A549 treated with RU486 at 1 μM for 4 hours (cell line): ENCODE results near the gene FCER1G. TPM values are rescaled to one million over a fixed set of nuclear protein-coding genes. Genes with fewer than 3 reads are reported as not detected.

Experiments used
- total RNA-seq: library from RNA; stranded (reverse); fragments of 200-300 nt; extraction: Qiagen RNA extraction; gene quantifications from 5 replicates; pipeline ENCODE4 v1.2.3, GENCODE V29; 2022; ENCODE audit warnings: low read depth

Gene FCER1G
- 0.51 TPM in 1 of 5 replicates, not detected in the others for total RNA-seq

DNA sequence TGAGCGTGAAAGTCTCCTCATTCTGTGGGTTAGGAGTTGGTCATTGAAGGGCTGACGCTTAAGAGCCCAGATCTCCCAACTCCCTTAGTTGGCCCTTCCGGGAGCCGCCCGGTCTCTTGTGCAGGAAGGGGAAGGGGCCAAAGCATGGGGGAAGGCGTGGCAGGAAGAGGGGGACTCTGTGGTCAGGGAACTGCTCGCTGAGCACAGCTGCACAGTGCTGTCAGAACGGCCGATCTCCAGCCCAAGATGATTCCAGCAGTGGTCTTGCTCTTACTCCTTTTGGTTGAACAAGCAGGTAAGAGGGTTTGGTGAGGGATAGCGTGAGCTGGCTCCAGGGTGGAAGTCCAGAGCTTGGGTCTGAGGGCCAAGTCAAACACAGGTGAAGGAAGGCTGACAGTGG lies at the start of gene FCER1G:
Gene FCER1G, plus strand, starts transcription at position 220 of the 400 bp plus-strand sequence. Its CDS starts 27 bp downstream, at position 247.

GRCh38 chr1:161165742-161166668 lies 49.1 kb upstream of the FCER1G start, which contains the start of gene PPOX:
Gene PPOX, plus strand, starts transcription at chr1:161166426. Its CDS starts 422 bp downstream, at chr1:161166848.

GRCh38 chr1:161177112-161177935 lies 37.8 kb upstream of the FCER1G start, which contains the start of gene B4GALT3:
Gene B4GALT3, minus strand, starts transcription at chr1:161177507. Its CDS starts 1,447 bp downstream, at chr1:161176060.

DNA sequence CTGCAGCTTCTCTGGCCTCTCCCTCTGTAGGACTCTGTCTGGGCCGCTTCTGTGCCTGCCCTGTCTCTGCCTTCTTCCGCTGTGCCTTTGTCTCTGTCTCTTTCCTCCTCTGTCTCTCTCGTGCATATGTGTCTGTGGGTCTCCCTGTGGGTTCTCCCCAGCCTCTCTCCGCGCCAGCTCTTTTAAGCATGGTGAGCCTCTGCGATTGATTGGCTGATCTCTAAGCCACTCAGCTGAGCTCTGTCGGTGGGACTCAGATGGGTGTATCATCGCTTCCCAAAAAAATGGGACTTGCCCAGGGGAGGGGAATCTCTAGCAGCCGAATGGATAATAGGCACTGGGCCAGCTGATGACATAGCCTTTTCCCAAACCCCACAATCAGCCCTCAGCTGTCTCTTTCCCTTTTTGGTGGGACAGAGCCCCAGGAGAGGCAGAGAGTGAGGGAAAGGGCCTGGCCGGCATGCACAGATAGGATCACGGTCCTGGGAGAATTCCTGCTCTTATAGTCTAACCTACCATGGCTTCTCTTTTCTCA lies 16.1 kb upstream of the FCER1G start, which contains the start of gene ADAMTS4:
Gene ADAMTS4, minus strand, starts transcription at position 158 of the 535 bp plus-strand sequence. CDS start 427 bp downstream, outside the sequence.

GRCh38 chr1:161201836-161202712 lies 13.0 kb upstream of the FCER1G start, which contains the start of gene NDUFS2:
Gene NDUFS2, plus strand, starts transcription at chr1:161202367. Its CDS starts 19 bp downstream, at chr1:161202386.

DNA sequence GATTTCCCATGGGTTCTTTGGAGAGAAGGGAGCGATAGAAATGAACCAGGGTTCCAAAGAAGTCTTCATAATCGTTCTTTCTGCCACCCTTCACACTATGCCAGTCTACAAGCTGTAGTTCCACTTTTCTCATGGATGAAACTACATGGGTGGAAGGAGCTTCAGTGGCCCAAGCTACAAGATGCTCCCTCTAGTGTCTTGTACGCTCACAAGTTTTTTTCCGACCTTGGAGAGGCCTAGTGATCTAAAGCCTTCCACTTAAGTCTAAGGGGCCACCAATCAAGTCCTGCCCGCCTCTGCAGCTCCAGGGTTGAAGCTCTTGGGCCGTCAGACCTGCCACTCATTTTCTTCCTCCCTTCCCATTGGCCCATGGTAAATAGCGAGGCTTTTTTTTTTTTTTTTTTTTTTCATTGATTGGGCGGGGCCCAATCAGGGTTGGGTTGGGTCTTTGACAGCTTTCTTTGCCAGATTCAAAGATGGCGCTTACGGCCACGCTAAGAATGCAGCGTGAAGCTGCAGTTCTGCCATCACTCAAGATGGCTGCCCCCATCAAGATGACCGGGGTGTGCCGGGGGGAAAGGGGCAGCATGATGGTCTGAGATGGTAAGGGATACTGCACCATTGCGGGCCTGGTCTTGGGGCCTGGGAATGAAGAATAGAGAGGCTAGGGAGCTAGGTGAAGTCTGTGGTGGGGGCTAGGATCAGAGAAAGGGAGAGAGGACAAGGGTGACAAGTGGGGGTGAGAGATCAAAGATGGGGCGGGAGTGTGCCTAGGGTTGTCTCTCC lies 10.6 kb downstream of the FCER1G start, which contains the start of gene TOMM40L:
Gene TOMM40L, plus strand, starts transcription at position 527 of the 786 bp plus-strand sequence. CDS start 430 bp downstream, outside the sequence.

DNA sequence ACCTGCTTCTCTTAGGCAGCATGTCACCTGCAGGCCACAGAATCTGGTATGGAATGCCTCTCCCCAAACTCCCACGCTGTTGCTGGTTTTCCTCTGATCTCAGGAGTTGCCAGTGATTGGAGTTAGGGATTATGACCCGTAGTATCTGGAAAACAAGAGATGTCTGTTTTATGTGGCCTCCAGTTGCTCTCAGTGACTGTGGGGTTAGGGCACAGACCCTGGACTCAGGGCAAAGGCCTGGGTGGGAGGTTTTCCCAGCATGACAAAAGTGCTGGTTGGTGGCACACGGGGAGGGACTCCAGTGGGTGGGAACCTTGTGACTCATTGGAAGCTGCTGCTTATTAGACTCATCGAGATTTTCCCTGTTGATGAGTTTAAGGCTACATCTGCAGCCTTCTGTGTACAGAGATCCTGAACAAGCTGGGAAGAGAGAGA lies 23.0 kb downstream of the FCER1G start, which contains the start of gene NR1I3:
Gene NR1I3, minus strand, starts transcription at position 165 of the 435 bp plus-strand sequence. CDS start 1,638 bp downstream, outside the sequence.

GRCh38 chr1:161258439-161259344 lies 43.6 kb downstream of the FCER1G start, which contains the start of gene PCP4L1:
Gene PCP4L1, plus strand, starts transcription at chr1:161258745. Its CDS starts 230 bp downstream, at chr1:161258975.

Other genes with a start within 250 kb of the FCER1G start
- gene F11R, start 194.1 kb upstream of the FCER1G start, total RNA-seq, result 39.5 to 67.9 TPM (median 59.7 TPM) in 5 replicates
- 0.34 to 0.41 TPM in 2 of 5 replicates, not detected in the others for gene TSTD1, start 176.3 kb upstream of the FCER1G start, total RNA-seq
- gene USF1, start 169.3 kb upstream of the FCER1G start, total RNA-seq, result 48.4 to 53.4 TPM (median 50.6 TPM) in 5 replicates
- 0.07 to 0.14 TPM (median 0.11 TPM) in 5 replicates for gene ARHGAP30, start 145.4 kb upstream of the FCER1G start, total RNA-seq
- gene NECTIN4, start 125.7 kb upstream of the FCER1G start, total RNA-seq, result 1.5 to 2.2 TPM (median 1.9 TPM) in 5 replicates
- 1.2 to 2.4 TPM (median 1.6 TPM) in 5 replicates for gene KLHDC9, start 116.9 kb upstream of the FCER1G start, total RNA-seq
- gene PFDN2, start 97.3 kb upstream of the FCER1G start, total RNA-seq, result 118 to 142 TPM (median 129 TPM) in 5 replicates
- 24.4 to 32.0 TPM (median 31.3 TPM) in 5 replicates for gene NIT1, start 97.2 kb upstream of the FCER1G start, total RNA-seq
- 26.1 to 32.6 TPM (median 30.9 TPM) in 5 replicates for gene DEDD, start 82.6 kb upstream of the FCER1G start, total RNA-seq
- gene UFC1, start 61.3 kb upstream of the FCER1G start, total RNA-seq, result 87.5 to 152 TPM (median 96.7 TPM) in 5 replicates
- 18.0 to 24.6 TPM (median 20.0 TPM) in 5 replicates for gene USP21, start 55.8 kb upstream of the FCER1G start, total RNA-seq
- gene PPOX, start 48.9 kb upstream of the FCER1G start, total RNA-seq, result 10.7 to 14.9 TPM (median 12.9 TPM) in 5 replicates
- gene B4GALT3, start 37.8 kb upstream of the FCER1G start, total RNA-seq, result 24.3 to 29.3 TPM (median 28.7 TPM) in 5 replicates
- gene ADAMTS4, start 16.2 kb upstream of the FCER1G start, total RNA-seq, result not detected in 5 replicates
- gene NDUFS2, start 12.9 kb upstream of the FCER1G start, total RNA-seq, result 81.9 to 101 TPM (median 84.4 TPM) in 5 replicates
- gene APOA2, start 8.3 kb downstream of the FCER1G start, total RNA-seq, result 6.6 TPM in 1 of 5 replicates, not detected in the others
- 9.9 to 11.5 TPM (median 11.1 TPM) in 5 replicates for gene TOMM40L, start 10.8 kb downstream of the FCER1G start, total RNA-seq
- gene NR1I3, start 22.9 kb downstream of the FCER1G start, total RNA-seq, result not detected in 5 replicates
- 0.09 to 0.13 TPM in 2 of 5 replicates, not detected in the others for gene PCP4L1, start 43.5 kb downstream of the FCER1G start, total RNA-seq
- gene MPZ, start 94.7 kb downstream of the FCER1G start, total RNA-seq, result 0.17 to 0.35 TPM (median 0.30 TPM) in 5 replicates
- 233 to 270 TPM (median 243 TPM) in 5 replicates for gene SDHC, start 99.1 kb downstream of the FCER1G start, total RNA-seq
- gene CFAP126, start 152.6 kb downstream of the FCER1G start, total RNA-seq, result 0.14 to 0.56 TPM (median 0.28 TPM) in 4 of 5 replicates, not detected in the other